HG03457 (cell line): ENCODE data around the gene RPS4Y1.

Experiments used
- ATAC-seq: cut with Tn5 transposase; IDR thresholded peaks from one replicate; pipeline ENCODE4 v1.9.1; 2021; ENCODE audit warnings: moderate number of reproducible peaks; ENCODE audit not compliant: unreplicated experiment

Gene RPS4Y1

DNA sequence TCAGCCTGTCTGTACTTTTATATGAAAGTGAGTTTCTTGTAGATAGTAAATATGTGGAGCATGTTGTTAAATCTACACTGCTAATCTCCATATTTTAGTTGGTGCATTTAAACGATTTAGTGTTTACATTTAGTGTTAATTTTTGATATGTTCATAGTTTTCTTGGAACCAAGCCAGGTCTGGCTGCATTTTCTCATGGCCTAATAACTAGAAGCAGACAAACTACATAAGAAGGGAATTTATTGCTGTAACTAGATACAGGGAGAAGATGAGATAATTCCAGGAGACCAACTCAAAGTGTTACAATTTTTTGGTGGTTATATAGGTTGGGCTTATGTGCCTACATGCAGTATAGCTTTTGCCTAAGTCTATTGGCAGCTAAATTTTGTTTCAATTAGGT is 32.8 kb downstream of the RPS4Y1 start:
- ATAC-seq = no peak

DNA sequence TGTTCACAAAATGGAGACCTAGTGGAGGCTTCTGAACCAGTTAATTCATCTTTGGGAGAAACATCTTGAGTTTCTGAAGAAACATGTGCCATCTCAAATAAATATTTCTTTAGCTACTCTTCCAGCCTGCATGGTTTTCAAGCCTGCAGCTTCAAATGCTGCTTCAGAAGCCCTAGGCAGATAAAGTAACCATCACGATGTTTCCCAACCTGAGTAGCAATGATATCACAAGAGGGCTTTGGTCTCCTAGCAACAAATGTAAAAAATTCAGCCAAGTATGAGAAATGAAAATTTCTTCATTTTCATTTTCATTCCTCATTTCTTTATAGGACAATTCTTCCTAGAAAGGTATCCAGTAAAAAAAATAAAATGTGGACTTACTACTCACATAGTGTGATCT is 42.2 kb downstream of the RPS4Y1 start:
- ATAC-seq = no peak

DNA sequence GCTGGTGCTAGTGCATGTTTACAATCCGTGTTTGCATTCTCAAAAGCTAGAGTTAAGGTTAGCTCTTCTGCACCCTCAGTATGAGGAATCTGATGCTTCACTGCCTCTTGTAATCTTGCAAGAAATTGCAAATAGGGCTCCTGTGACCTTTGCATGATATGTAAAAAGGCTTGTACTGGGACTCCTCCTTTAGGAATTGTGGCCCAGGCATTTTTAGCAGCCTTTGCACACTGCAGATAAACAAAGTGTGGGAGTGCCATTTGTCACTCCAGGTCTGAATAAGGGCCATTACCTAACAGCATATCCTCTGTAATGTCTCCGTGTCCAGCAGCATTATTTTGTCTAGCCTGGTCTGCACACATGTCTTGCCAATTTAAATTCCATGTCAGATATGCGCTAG is 44.5 kb downstream of the RPS4Y1 start:
- ATAC-seq = no peak

DNA sequence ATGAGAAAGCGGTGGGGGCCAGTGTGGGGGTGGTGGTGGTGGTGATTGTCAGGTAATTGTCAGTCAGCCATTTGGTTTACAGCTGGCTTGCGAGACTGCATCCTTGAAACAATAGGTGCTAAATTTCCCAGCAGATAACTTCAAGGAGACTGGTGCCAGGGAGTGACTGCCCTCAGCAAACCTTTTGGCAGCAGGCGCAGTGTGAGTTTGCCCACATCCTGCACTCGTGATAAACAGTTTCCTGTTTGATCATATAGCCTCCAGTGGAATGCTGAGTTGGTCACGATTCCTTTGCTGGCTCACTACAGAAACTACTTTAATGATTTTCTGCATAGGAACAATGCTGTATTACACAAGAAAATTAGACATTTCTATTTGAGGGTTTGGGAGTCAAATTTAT is 46.0 kb downstream of the RPS4Y1 start:
- no peak for ATAC-seq

DNA sequence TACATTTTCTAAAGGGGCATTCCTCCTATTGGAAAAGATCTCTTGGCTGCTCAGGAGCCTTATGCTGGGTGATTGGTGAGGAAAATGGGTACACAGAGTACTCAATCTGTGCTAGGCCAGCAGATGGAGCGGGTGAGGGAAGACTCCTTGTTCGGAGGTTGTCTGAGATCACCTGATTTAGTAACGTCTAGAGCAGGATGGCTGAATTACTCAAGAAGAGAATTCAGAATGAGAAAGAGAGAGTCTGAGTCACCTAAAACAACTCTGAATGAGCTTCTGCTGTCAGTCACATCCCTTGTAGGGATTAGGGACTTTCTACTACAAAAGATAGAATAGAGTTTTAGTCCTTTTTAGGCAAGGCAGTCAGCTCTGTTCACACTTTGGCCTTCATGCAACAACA is 46.6 kb downstream of the RPS4Y1 start:
- peak; percentile 76 for ATAC-seq

DNA sequence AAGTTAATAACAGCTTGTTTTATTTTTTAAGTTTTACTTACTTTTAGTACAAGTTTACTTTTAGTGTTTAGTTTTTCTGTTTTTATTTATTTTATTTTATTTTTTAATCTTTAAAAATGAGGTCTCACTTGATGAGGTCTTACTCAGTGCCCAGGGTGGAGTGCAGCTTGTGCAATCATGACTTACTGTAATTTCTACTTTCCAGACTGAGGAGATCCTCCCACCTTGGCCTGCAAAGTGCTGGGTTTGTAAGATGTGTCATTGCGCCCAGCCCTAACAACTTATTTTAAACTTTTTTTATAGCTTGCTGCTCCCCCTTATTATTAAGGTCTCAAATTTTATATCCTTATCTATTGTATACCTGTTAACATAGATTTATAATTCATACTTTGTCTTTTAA is 52.1 kb downstream of the RPS4Y1 start:
- ATAC-seq = no peak

DNA sequence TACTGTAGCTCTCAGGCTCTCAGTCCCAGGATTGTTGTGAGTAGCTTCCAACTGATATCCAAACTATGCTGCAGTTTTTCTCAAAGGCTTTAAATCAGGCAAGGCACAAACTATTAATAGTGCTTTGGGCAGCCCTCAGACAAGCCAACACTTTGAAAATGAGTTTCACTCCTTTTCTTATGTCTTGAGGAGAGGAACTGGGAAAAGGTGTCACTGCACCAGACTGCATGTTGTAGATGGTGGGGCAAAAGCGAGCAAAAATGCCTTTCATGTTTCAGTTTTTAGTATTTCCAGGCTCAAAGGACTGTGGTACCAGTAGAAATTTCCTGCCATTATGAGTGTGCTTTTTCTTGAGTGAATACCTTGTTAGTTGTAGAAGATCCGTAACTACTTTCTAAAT is 54.6 kb downstream of the RPS4Y1 start:
- peak; percentile 57 for ATAC-seq

DNA sequence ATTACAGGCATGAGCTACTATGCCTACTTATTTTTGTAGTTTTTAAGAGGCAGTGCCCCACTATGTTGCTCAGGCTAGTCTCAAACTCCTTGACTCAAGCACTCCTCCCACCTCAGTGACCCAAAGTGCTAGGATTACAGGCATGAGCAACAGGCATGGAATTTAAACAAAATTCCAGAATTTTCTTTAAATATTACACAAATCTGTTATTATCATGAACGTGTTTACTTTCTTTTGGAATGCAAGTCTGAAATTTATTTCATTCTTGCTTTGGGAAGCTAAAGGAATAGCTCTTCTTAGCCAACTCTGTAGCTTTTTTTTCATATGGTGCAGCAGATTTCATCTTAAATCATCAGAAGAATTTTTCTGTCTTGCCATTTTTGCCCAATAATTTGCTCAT is 66.0 kb downstream of the RPS4Y1 start:
- no peak for ATAC-seq

DNA sequence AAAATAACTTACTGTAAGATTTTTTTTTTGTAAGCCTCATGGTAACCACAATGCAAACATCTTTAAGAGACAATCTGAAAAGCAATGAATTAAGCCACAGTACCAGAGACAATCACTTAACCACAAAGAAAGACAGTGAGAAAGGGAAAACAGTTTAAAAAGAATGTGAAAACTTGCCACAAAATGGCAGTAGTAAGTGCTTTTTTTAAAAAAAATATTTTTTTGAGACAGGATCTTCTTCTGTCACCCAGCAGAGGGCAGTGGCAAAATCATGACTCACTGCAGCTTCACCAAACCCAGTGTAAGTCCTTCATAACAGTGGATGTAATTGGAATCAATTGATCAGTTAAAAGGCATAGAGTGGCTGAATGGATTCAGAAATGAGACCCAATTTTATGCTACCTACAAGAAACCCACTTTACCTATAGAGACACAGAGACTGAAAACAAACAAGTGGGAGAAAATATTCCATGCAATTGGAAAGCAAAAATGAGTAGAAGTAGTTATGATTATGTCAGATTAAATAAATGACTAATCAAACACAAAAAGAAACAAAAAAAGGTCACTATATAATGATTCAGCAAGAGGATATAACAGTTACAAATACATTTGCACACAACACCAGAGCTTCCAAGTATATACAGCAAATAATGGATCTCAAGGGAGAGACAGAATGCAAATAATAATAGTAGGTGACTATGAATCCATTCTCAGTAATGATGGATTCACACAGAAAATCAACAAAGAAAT is 71.8 kb downstream of the RPS4Y1 start:
- ATAC-seq = no peak
